ENCODE results near the gene ADGRE1.

Gene ADGRE1

GRCh38 chr19:6987850-6988249 lies 100.5 kb downstream of the ADGRE1 start:
- no peak for TF ChIP-seq CTCF (IDR thresholded peaks at IDR 0.05; ENCODE audit: low read depth, low read length, missing control alignments)
- H3K36me3 ChIP-seq (replicated peaks) = no peaks in the 10 kb centered on the region

GRCh38 chr19:6988257-6988656 lies 100.9 kb downstream of the ADGRE1 start:
- no peak overlapping the region for H3K27ac ChIP-seq
- in situ Hi-C loops (cut with HindIII; ENCODE audit: low pct_ligation_motif_present, low sequenced_read_pairs) = no loop called here
- H3K27me3 ChIP-seq (replicated peaks) = no peaks in the 10 kb centered on the region
- H3K4me3 ChIP-seq (ENCODE audit: low read depth, low read length) = no peak overlapping the region
- no peak for TF ChIP-seq CTCF (IDR thresholded peaks at IDR 0.05; ENCODE audit: low read depth, low read length, missing control alignments)
- no peak for DNase-seq
- no peaks in the 10 kb centered on the region for H3K36me3 ChIP-seq (replicated peaks)

More at GRCh38 chr19:6987850-6988249, 100.5 kb downstream of the ADGRE1 start:
- Histone ChIP-seq H3K27me3 (replicated peaks) (no peaks in the 10 kb centered on the region), H3K27ac (no peak overlapping the region), H3K4me3 (ENCODE audit: low read depth, low read length) (no peak overlapping the region)
- in situ Hi-C loops (cut with HindIII; ENCODE audit: low pct_ligation_motif_present, low sequenced_read_pairs) = no loop called here
- DNase-seq = no peak
